ENCODE data around the gene MAMDC4.
A peak's percentile ranks its signal among the peaks of the same experiment; 100 is the strongest.

The MAMDC4 gene

DNA sequence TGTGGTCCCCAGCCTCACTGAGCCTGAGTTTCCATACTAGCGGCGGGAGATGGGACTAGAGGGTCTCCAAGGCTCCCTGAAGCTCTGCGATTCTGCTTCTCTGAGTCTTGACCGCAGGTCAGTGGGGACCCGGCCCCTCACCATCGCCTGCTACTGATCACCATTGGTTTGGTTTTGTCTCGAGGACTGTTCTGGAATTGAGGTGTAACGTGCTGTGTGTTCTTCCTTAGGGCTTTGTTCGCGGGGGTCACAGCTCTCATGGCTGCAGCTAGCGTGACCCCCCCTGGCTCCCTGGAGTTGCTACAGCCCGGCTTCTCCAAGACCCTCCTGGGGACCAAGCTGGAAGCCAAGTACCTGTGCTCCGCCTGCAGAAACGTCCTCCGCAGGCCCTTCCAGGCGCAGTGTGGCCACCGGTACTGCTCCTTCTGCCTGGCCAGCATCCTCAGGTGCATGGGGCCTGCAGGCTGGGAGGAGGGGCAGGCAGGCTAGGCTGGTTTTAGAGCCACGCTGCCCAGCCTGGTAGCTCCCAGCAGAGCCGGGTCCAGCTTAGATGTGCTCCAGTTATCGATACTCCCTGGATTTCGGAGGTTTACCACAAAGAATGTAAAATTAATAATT lies 46.4 kb downstream of the MAMDC4 start:
- H4K8ac ChIP-seq (ENCODE audit: low read depth, low read length) = no peak overlapping the region
- H3K14ac ChIP-seq (ENCODE audit: low read length) = no peak overlapping the region
- no CpG with 5 or more reads among the region's 21 CpGs for WGBS (ENCODE audit: extremely low coverage, insufficient coverage, insufficient read length)
- no peak overlapping the region for H3K18ac ChIP-seq (ENCODE audit: low read length)
- H3K9me3 ChIP-seq (ENCODE audit: insufficient read depth, low read depth, low read length) = peaks cover 5% of the 10 kb centered on the region
- peaks cover 50 to 51% of the 10 kb centered on the region in 2 experiments for H3K36me3 ChIP-seq (ENCODE audit: control insufficient read depth in 1 of 2, insufficient read depth in 2 of 2, low read length in 2 of 2)
- H3K9ac ChIP-seq (ENCODE audit: low read length) = no peak overlapping the region
- H3K4me3 ChIP-seq (ENCODE audit: low read depth, low read length) = no peak overlapping the region
- DNase-seq = no peak
- no peak overlapping the region for H2BK120ac ChIP-seq (ENCODE audit: insufficient read depth, low read length, poor library complexity)
- H3K4ac ChIP-seq (ENCODE audit: low read depth, low read length) = no peak overlapping the region
- H4K91ac ChIP-seq (ENCODE audit: low read depth, low read length) = no peak overlapping the region
- no peak overlapping the region for H2AK5ac ChIP-seq (ENCODE audit: low read length)
- no peak overlapping the region for H3K27ac ChIP-seq (ENCODE audit: low read depth, low read length)
- H3K79me1 ChIP-seq (ENCODE audit: low read length) = no peaks in the 10 kb centered on the region
- H3K27me3 ChIP-seq (ENCODE audit: insufficient read depth, low read length) = no peaks in the 10 kb centered on the region
- H3K4me2 ChIP-seq (ENCODE audit: low read length) = no peak overlapping the region
- H3K79me2 ChIP-seq (ENCODE audit: control insufficient read depth, insufficient read depth, low read length, poor library complexity) = no peaks in the 10 kb centered on the region
- H2BK12ac ChIP-seq (ENCODE audit: low read length) = no peak overlapping the region
- H2BK5ac ChIP-seq (ENCODE audit: low read depth, low read length, poor library complexity) = no peak overlapping the region
- peaks cover 6 to 10% of the 10 kb centered on the region in 2 experiments for H3K4me1 ChIP-seq (ENCODE audit: control insufficient read depth in 1 of 2, insufficient read depth in 2 of 2, low read length in 2 of 2)
- H2AFZ ChIP-seq (ENCODE audit: insufficient read depth, low read length, poor library complexity) = no peak overlapping the region
- no peak overlapping the region for H3K23ac ChIP-seq (ENCODE audit: low read length)
- H4K12ac ChIP-seq (ENCODE audit: low read depth, low read length) = no peak overlapping the region

DNA sequence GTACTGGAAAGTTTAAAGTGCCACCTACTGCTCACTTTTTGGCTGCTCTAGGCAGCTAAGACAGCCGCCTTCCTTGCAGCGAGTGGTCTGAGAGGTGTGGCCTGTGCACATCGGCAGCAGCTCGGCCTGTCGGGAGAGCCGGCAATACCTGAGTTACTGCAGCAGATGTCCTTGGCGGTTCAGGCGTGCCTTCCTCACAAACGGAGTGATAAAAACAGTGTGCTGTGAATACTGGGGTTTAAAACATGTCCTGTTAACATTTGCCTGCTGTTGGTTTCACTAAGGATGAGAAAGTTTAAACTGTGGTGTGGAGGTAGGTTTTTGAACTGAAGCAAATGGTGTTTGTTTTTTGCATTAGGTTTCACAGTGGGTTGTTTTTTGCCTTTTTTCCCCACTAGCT lies 47.0 kb downstream of the MAMDC4 start:
- Histone ChIP-seq H4K12ac (ENCODE audit: low read depth, low read length) (no peak overlapping the region), H3K27ac (ENCODE audit: low read depth, low read length) (no peak overlapping the region), H2AK5ac (ENCODE audit: low read length) (no peak overlapping the region), H4K91ac (ENCODE audit: low read depth, low read length) (no peak overlapping the region), H3K9me3 (ENCODE audit: insufficient read depth, low read depth, low read length) (peaks cover 5% of the 10 kb centered on the region), H3K36me3 (ENCODE audit: control insufficient read depth in 1 of 2, insufficient read depth in 2 of 2, low read length in 2 of 2) (peaks cover 51 to 52% of the 10 kb centered on the region in 2 experiments), H3K4me2 (ENCODE audit: low read length) (no peak overlapping the region), H3K9ac (ENCODE audit: low read length) (no peak overlapping the region), H3K23ac (ENCODE audit: low read length) (no peak overlapping the region), H2BK12ac (ENCODE audit: low read length) (no peak overlapping the region), H3K4me1 (ENCODE audit: control insufficient read depth in 1 of 2, insufficient read depth in 2 of 2, low read length in 2 of 2) (peaks cover 6 to 10% of the 10 kb centered on the region in 2 experiments), H3K14ac (ENCODE audit: low read length) (no peak overlapping the region), H2AFZ (ENCODE audit: insufficient read depth, low read length, poor library complexity) (no peak overlapping the region), H2BK5ac (ENCODE audit: low read depth, low read length, poor library complexity) (no peak overlapping the region), H3K27me3 (ENCODE audit: insufficient read depth, low read length) (no peaks in the 10 kb centered on the region), H4K8ac (ENCODE audit: low read depth, low read length) (no peak overlapping the region), H3K4me3 (ENCODE audit: low read depth, low read length) (no peak overlapping the region), H3K18ac (ENCODE audit: low read length) (no peak overlapping the region), H3K79me2 (ENCODE audit: control insufficient read depth, insufficient read depth, low read length, poor library complexity) (no peaks in the 10 kb centered on the region), H2BK120ac (ENCODE audit: insufficient read depth, low read length, poor library complexity) (no peak overlapping the region), H3K4ac (ENCODE audit: low read depth, low read length) (no peak overlapping the region), H3K79me1 (ENCODE audit: low read length) (no peaks in the 10 kb centered on the region)
- no peak for DNase-seq
- WGBS (ENCODE audit: extremely low coverage, insufficient coverage, insufficient read length) = no CpG with 5 or more reads among the region's 9 CpGs

DNA sequence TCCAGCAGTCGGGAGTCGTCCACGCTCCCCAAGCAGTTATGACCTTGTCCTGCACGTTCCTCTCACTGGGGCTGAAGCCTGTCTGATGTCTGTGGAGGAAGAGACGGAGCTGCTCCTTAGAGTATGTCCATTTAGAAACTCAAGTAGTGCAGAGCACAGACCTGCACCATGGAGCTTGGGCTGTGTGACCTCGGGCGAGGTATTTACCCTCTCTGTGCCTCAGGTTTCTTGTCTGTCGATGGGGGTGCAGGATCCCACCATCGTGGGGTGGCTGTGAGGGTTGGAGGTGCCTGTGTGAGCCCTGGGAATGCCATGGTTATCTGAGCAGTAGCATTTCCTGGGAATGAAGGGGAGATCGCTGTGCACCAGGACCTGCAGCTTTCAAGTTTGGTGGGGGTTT lies 48.4 kb downstream of the MAMDC4 start:
- no peaks in the 10 kb centered on the region for H3K27me3 ChIP-seq (ENCODE audit: insufficient read depth, low read length)
- no peak overlapping the region for H3K4me2 ChIP-seq (ENCODE audit: low read length)
- H3K27ac ChIP-seq (ENCODE audit: low read depth, low read length) = no peak overlapping the region
- H3K9ac ChIP-seq (ENCODE audit: low read length) = no peak overlapping the region
- no peak overlapping the region for H2AK5ac ChIP-seq (ENCODE audit: low read length)
- H3K9me3 ChIP-seq (ENCODE audit: insufficient read depth, low read depth, low read length) = peaks cover 5% of the 10 kb centered on the region
- H2BK120ac ChIP-seq (ENCODE audit: insufficient read depth, low read length, poor library complexity) = no peak overlapping the region
- no CpG with 5 or more reads among the region's 10 CpGs for WGBS (ENCODE audit: extremely low coverage, insufficient coverage, insufficient read length)
- no peak overlapping the region for H2AFZ ChIP-seq (ENCODE audit: insufficient read depth, low read length, poor library complexity)
- H2BK5ac ChIP-seq (ENCODE audit: low read depth, low read length, poor library complexity) = no peak overlapping the region
- no peak overlapping the region for H3K23ac ChIP-seq (ENCODE audit: low read length)
- H4K12ac ChIP-seq (ENCODE audit: low read depth, low read length) = no peak overlapping the region
- H3K18ac ChIP-seq (ENCODE audit: low read length) = no peak overlapping the region
- no peak overlapping the region for H4K91ac ChIP-seq (ENCODE audit: low read depth, low read length)
- peaks cover 50 to 55% of the 10 kb centered on the region in 2 experiments for H3K36me3 ChIP-seq (ENCODE audit: control insufficient read depth in 1 of 2, insufficient read depth in 2 of 2, low read length in 2 of 2)
- no peaks in the 10 kb centered on the region for H3K79me2 ChIP-seq (ENCODE audit: control insufficient read depth, insufficient read depth, low read length, poor library complexity)
- H3K79me1 ChIP-seq (ENCODE audit: low read length) = no peaks in the 10 kb centered on the region
- peaks cover 6 to 10% of the 10 kb centered on the region in 2 experiments for H3K4me1 ChIP-seq (ENCODE audit: control insufficient read depth in 1 of 2, insufficient read depth in 2 of 2, low read length in 2 of 2)
- H4K8ac ChIP-seq (ENCODE audit: low read depth, low read length) = no peak overlapping the region
- H3K4ac ChIP-seq (ENCODE audit: low read depth, low read length) = no peak overlapping the region
- no peak overlapping the region for H3K14ac ChIP-seq (ENCODE audit: low read length)
- DNase-seq = no peak
- no peak overlapping the region for H2BK12ac ChIP-seq (ENCODE audit: low read length)
- H3K4me3 ChIP-seq (ENCODE audit: low read depth, low read length) = no peak overlapping the region

- H3K4me2 ChIP-seq (ENCODE audit: low read length) = no peak overlapping the region
- no peak overlapping the region for H4K8ac ChIP-seq (ENCODE audit: low read depth, low read length)
- WGBS (ENCODE audit: extremely low coverage, insufficient coverage, insufficient read length) = no CpG with 5 or more reads among the region's 13 CpGs
- peak; percentile 57 to 60 for DNase-seq
- no peak overlapping the region for H2BK12ac ChIP-seq (ENCODE audit: low read length)
- H3K4ac ChIP-seq (ENCODE audit: low read depth, low read length) = no peak overlapping the region
- H3K14ac ChIP-seq (ENCODE audit: low read length) = no peak overlapping the region
- H3K36me3 ChIP-seq (ENCODE audit: control insufficient read depth in 1 of 2, insufficient read depth in 2 of 2, low read length in 2 of 2) = peaks cover 49 to 57% of the 10 kb centered on the region in 2 experiments
- H3K4me3 ChIP-seq (ENCODE audit: low read depth, low read length) = no peak overlapping the region
- H2BK120ac ChIP-seq (ENCODE audit: insufficient read depth, low read length, poor library complexity) = no peak overlapping the region
- H3K9me3 ChIP-seq (ENCODE audit: insufficient read depth, low read depth, low read length) = peaks cover 5% of the 10 kb centered on the region
- H3K4me1 ChIP-seq (ENCODE audit: control insufficient read depth in 1 of 2, insufficient read depth in 2 of 2, low read length in 2 of 2) = peaks cover 6 to 10% of the 10 kb centered on the region in 2 experiments
- H3K27ac ChIP-seq (ENCODE audit: low read depth, low read length) = no peak overlapping the region
- H3K79me1 ChIP-seq (ENCODE audit: low read length) = no peaks in the 10 kb centered on the region
- H3K18ac ChIP-seq (ENCODE audit: low read length) = no peak overlapping the region
- H2AK5ac ChIP-seq (ENCODE audit: low read length) = no peak overlapping the region
- H2AFZ ChIP-seq (ENCODE audit: insufficient read depth, low read length, poor library complexity) = no peak overlapping the region
- no peak overlapping the region for H4K12ac ChIP-seq (ENCODE audit: low read depth, low read length)
- H3K23ac ChIP-seq (ENCODE audit: low read length) = no peak overlapping the region
- no peaks in the 10 kb centered on the region for H3K79me2 ChIP-seq (ENCODE audit: control insufficient read depth, insufficient read depth, low read length, poor library complexity)
- no peak overlapping the region for H2BK5ac ChIP-seq (ENCODE audit: low read depth, low read length, poor library complexity)
- no peak overlapping the region for H4K91ac ChIP-seq (ENCODE audit: low read depth, low read length)
- H3K27me3 ChIP-seq (ENCODE audit: insufficient read depth, low read length) = no peaks in the 10 kb centered on the region
- no peak overlapping the region for H3K9ac ChIP-seq (ENCODE audit: low read length)
Measured at GRCh38 chr9:136900988-136901515, 48.9 kb downstream of the MAMDC4 start.

All from trophoblast cell (in vitro differentiated cells and primary cell).